Limb (tissue), 2 donors: Measurements from ENCODE around the gene GP1BB.

Source experiments
- DNase-seq, 2 donors: peaks; one replicate each; pipeline ENCODE4 v3.0.0-alpha.2; 2016; ENCODE audit errors: extremely low spot score in 2 of 2

Gene GP1BB

DNA sequence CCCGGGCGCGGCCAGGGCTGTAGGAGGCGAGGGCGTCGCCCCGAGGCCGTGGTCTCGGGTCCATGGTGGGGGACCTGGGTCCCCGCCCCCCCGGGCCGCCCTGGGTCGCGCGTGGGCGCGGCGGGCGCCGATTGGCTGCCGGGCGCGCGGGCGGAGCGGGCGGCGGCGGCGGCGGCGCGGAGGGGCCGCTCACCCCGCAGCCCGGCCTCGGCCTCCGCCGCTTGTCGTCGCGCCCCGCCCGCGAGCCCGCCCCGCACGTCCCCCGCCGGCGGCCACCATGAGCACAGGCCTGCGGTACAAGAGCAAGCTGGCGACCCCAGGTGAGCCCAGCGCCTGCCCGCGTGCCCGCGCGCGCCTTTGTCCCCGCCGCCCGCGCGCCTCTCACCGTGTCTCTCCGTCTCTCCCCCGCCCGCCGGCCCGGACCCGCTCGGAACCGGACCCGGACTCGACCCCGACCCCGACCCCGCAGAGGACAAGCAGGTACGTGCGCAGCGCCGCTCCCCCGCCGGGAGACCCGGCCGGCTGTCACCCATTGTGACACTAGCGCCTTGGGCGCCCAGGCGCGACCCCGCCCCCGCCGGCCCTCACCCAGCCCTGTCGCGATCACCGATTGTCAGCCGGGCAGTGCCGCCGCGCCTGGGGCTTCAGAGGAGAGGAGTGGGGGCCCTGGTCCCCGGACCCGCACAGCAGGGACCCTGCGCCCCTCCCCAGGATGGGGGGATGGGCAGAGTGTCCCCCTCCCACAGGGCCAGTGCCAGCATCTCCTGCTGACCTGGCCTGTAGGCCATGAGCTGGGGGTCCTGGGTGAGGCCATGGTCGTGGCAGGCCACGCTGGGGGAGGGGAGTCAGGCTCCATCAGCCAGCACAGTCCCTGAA is 8.8 kb upstream of the GP1BB start, which contains the start of gene SEPTIN5:
Gene SEPTIN5 (plus strand): TSS at position 192 of the 876 bp plus-strand sequence. CDS start 86 bp downstream, at position 278.
- peak in 1 of 2 donors; percentile 69 for DNase-seq

DNA sequence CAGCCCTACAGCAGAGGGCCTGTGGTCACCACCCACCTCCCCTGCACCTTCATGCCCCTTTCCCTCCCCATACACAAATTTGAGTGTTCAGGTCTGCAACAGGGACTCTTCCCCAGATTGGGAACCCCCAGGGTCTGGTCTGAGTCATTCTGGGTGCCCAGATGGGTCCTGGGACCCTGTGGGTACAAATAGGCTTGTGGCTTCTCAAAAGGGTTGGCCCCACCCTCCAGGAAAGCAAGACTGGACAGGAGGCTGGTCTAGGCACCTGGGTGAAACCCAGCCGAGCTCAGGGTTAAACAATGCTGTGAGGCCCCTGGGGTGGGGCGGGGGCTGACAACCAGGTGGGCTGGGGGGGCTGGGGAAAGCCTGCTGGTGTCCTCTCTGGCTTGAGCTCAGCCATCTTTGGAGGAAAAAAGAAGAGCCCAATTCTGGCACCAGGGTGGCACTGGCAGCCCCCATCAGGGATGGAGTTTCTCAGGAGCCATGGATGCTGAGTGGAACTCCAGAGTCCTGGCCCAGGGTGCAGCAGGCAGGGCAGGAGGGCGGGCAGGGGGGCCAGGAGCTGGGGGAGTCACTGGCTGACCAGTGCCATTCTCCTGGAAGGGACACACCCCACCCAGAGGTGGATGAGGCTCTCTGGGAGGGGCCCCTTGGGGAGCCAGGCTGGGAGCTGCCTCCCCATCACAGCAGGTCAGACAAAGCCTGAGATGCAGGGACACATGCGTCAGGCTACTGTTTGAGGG is 8.0 kb upstream of the GP1BB start:
- DNase-seq: no peak

DNA sequence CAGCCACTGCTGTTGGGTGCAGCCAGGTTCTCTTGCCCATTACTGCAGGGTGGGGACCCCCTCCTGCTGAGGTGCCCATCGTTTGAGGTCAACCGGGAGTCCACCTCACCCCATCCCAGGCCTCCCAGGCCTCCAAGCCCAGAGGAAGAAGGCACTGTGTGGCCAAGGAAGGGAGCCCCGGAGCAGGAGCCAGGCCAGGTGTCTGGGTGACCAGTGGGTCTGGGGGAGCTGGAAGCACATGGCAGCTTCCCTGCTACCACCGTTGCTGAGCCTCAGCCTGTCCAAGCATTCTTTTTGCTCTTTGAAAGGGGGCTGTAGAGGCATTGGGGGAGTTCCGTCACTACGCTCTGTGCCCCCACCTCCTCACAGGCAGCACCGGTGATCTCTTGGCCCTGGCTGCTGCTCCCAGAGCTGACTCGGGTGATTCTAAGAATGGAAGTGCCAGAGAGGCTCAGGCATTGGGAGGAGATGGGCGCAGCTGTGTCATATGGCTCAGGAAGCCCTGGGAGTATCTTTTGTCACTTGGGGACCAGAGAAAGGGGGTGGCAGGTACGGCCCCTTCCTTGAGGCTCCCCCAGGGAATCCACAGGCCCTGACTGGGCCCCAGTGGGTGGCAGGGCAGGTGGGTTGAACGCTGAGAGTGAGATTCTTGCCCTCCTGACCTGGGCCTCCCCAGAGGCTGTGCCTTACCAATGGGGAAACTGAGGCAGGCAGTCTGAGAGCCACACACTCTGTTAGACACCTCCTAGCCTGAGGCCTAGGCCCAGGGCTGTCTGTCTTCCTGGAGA is 7.1 kb upstream of the GP1BB start:
- DNase-seq: no peak

DNA sequence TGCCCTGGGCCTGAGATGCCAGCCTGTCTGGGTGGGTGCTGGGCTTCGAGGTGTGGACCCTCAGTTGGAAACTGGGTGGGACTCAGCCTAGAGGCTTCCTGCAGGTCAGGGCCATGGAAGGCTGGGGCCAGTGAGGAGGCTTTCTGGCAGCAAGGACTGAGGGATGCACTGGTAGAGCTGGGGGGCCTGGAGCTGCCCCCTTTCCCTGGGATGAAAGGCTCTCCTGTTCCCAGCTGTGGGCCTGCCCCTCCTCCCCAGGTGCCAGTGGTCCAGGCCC is 6.6 kb upstream of the GP1BB start:
- DNase-seq: no peak

DNA sequence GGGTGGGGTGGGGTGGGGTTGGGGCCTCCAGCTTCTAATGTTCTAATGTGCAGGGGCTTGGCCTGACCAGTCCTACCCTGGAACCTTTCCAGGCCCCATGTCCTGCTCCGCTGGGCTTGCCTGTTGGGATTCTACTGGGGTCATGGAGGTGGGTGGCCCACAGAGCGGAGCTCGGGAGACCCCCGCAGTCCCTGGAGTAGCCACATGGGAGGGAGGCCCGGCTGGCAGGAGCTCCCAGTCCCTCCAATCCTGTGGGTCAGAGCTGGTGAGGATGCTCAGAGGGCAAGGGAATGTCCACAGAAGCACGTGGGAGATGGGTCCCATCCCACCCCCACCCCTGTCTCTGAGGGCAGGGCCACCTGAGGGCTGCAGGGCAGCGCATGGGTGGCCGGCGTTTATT is 6.2 kb upstream of the GP1BB start:
- DNase-seq: no peak

DNA sequence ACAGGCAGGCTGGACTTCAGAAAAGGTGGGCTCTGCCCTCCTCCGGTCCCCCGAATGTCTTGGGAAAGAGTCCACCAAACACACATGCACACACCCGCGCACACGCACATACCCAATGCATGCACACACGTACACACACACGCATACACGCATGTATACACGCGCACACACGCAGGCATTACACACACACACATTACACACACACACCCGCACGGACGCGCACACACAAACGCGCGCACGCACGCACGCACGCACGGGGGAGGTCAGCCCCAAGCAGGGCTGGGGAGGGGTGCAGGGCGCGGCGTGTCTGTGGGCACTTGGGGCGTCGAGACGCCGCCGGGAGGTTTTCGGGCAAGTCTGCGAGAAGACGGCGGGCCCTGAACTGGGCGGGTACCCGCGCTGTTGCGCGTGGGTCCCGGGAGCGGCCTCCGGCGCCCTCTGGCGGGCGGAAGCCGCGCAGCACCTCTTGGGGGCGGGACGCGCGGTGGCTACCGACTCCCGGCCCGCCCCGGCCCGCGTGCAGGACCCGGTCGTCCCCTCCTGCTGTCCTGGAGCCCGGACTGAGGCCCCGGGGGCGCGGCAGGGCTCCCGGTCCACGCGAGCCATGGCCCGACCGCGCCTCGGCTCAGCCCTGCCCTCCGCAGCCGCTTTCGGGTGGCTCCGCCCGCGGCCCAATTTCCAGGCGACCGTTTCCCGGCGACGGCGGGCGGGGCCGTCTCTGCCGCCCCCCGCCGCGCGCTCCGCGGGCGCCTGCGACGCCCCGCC is 5.5 kb upstream of the GP1BB start:
- peak; percentile 81 to 90 for DNase-seq

DNA sequence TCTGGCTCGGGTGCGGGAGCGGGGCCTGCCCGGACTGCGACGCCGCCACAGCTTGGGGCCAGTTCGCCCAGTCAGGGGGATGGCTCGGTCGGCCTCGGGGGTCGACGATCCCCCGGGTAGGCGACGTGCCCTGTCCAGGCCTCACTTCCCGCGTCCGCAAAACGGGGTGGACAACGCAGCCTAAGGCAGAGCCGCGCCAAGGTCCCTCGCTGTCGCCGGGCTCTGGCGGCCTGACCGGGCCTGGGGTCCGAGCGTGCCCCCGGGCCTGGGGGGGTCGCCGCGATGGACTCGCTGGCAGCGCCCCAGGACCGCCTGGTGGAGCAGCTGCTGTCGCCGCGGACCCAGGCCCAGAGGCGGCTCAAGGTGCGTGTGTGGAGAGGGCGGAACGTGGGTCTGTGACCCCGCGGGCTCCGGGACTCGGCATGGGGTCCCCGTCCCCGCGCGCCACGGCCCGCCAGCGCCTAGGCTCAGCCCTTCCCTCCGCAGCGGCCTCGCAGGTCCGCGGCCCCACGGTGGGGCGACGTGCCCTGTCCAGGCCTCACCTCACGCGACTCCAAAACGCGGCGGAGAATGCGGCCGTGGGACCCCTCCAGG is 4.8 kb upstream of the GP1BB start:
- no peak for DNase-seq

DNA sequence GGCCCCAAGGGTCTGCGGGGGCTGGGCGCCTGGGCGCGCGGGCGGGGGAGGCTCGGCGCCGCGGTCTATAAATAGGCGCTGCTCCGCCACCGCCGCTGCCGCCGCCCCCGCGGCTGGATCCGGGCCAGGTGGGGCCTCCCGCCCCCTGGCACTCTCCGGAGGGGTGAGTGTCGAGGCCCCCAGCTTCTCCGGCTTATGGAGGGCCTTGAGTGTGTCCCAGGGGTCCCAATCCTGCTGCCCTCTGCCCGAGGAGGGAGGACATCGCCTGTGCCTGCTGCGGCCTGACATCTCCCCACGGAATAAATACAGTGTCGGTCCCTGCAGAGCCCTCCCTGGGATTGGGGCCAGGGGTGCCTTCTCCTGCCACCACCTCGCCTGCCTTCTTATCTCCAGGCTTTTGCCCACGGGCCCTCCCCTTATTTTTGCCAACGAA is 4.3 kb upstream of the GP1BB start:
- DNase-seq: peak in 1 of 2 donors; percentile 76

DNA sequence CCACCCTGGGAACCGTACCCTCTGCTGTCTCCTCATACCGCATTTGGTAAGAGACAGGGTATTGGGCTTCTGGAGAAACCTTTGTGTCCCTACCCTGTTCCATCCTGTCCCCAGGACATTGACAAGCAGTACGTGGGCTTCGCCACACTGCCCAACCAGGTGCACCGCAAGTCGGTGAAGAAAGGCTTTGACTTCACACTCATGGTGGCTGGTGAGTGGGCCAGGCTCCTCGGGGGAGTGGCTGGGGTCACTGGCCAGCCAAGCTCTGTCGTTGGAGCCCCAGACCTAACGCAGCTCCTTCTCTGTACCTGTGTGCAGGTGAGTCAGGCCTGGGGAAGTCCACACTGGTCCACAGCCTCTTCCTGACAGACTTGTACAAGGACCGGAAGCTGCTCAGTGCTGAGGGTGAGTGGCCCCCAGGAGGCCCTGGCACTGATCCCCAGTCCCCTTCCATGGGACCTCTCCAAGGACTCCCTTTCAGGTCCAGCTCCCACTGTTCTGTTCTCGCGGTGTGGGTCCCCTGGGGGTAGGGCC is 3.8 kb upstream of the GP1BB start:
- no peak for DNase-seq

DNA sequence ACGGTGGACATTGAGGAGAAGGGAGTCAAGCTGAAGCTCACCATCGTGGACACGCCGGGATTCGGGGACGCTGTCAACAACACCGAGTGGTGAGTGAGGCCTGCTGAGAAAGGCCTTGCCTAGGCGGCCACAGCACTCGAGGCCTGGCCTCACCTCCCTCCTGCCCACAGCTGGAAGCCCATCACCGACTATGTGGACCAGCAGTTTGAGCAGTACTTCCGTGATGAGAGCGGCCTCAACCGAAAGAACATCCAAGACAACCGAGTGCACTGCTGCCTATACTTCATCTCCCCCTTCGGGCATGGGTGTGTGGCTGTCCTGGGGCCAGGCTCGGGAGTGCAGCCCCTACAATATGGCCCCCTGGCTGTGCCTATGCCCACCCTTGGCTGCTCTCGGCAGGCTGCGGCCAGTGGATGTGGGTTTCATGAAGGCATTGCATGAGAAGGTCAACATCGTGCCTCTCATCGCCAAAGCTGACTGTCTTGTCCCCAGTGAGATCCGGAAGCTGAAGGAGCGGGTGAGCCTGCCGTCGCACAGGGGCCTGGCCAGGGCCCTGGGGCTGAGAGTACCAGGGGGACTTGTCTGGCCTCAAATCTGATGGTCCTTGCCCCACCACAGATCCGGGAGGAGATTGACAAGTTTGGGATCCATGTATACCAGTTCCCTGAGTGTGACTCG is 3.0 kb upstream of the GP1BB start:
- DNase-seq: no peak

DNA sequence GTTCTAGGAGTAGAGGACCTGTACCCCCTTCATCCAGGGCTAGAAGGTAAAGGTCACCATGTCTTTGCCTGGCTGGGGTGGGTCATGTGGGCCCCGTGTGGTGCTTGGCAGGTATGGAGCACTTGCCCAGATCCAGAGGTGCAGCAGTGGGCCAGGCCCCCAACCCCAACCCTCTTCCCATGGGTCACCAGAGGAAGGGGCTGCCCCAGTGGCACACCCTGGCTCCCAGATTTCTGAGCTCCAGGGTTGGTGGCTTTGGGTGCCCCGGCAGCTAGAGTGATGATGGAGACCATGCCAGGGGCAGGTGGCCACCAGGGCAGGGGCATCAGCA is 2.4 kb upstream of the GP1BB start:
- no peak for DNase-seq

DNA sequence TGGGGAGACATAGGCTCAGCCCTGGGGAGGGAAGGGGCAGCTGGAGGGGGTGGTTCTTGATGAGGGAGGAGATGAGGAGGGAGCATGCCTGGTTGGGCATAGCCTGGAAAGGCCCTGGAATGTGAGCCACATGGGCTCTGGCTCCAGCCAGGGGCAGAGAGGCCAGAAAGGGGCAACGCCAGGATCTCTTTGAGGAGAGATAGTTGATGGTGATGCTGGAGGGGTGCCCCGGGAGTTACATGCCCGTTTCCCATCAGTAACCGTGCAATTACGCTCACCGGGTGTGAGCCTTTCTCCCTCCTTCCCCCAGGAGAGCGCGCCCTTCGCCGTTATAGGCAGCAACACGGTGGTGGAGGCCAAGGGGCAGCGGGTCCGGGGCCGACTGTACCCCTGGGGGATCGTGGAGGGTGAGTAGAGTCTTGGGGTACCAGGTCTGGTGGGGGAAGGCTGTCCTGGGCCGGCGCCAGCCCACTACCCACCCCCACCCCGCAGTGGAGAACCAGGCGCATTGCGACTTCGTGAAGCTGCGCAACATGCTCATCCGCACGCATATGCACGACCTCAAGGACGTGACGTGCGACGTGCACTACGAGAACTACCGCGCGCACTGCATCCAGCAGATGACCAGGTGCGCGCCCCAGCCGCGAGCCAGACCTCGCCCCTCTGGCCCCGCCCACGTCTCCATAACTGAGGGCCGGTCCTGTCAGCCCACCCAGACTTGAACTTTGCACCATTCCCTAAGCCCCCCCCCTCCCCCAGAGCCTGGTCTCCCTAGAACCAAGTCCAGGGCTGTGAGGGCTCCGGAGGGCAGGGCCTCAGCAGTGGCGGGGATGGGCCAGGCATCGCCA is 1.8 kb upstream of the GP1BB start:
- no peak for DNase-seq

DNA sequence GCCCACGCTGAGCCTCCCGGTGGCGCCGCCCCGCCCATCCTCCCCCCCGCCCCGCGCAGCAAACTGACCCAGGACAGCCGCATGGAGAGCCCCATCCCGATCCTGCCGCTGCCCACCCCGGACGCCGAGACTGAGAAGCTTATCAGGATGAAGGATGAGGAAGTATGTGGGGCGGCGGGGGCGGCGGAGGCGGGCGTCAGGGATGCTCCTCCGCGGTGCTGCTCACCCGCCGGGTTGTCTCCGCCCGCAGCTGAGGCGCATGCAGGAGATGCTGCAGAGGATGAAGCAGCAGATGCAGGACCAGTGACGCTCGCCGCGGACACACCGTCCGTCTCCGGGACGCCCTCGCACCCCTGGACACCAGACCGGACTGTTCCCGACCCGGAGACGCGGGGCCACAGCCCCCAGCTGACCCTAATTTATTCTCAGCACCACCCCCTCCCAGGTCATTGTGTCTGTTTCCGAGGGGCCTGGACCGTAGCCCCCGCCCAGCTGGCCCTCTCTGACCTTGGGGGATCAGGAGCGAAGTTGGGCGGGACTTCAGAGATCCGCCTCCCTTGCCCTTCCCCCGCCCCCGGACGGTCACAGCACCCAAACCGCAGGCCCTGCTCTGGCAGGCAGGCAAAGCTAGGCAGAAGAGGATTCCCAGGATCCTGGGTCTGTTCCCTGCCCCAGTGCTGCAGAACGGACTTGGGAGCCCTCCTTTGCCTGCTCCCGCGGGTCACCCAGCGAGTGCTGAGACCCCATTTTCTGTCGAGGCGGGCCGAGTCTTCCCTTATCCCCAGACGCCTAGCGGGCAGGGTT is 959 bp upstream of the GP1BB start:
- no peak for DNase-seq

DNA sequence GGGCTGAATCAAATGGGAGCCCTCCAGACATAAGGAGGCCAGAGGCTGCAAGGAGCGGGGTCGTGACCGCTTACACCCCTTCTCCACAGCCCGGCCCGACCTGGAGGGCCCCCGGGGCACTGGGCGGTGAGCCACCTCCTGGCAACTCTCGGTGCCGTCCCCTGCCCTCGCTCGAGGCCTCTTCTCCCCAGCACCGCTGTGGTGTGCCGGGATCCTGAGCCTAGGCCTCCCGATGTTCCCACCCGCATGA is 432 bp upstream of the GP1BB start:
- no peak for DNase-seq

DNA sequence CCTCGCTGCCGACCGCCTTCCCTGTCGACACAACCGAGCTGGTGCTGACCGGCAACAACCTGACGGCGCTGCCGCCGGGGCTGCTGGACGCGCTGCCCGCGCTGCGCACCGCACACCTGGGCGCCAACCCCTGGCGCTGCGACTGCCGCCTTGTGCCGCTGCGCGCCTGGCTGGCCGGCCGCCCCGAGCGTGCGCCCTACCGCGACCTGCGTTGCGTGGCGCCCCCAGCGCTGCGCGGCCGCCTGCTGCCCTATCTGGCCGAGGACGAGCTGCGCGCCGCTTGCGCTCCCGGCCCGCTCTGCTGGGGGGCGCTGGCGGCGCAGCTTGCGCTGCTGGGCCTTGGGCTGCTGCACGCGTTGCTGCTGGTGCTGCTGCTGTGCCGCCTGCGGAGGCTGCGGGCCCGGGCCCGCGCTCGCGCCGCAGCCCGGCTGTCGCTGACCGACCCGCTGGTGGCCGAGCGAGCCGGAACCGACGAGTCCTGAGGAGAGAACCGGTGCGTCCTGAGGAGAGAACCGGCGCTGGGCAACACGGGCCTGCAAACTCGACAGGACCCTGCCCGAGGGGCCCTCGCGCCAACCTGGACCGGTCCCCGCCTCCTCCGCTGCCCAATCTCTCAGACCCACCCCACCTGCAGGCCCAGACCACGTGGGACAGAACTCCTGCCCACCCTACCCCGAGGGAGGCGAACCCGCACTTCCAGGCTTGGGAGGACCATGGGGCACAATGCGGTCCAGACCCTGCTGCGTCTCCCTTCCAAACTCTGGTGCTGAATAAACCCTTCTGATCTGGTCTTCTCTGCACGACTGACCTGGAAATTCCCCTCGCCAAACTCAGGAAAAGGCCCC is 866 bp downstream of the GP1BB start:
- peak in 1 of 2 donors; percentile 72 for DNase-seq

DNA sequence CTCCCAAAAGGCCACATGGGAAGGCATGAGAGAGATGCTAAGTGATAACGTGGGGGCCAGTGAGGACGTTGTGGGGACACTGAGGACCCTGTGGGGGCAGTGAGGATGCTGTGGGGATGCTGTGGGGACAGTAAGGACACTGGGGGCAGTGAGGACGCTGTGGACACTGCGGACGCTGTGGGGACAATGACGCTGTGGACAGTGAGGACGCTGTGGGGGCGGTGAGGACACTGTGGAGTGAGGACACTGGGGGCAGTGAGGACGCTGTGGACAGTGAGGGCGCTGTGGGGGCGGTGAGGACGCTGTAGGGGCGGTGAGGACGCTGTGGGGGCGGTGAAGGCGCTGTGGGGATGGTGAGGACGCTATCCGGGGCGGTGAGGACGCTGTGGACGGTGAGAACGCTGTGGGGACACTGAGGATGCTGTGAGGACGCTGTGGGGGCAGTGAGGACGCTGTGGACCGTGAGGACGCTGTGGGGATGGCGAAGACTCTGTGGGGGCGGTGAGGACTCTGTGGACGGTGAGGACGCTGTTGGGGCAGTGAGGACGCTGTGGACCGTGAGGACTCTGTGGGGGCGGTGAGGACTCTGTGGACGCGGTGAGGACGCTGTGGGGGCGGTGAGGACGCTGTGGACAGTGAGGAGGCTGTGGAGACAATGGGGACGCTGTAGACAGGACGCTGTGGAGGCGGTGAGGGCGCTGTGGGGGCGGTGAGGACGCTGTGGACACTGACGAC is 1.8 kb downstream of the GP1BB start:
- no peak for DNase-seq
